Uterus (tissue), 4 donors: ENCODE data around the gene C2. TPM values are rescaled to one million over a fixed set of nuclear protein-coding genes. Genes with fewer than 3 reads are reported as not detected.

Experiments
- DNase-seq, 2 donors: peaks; one replicate each; pipeline ENCODE4 v3.0.0-alpha.2; 2019 to 2020
- H3K27ac ChIP-seq, 2 donors: fragments of 200-600 bp; sonication (generic); 1 replicate in 1 of 2; 2 replicates in 1 of 2; pipeline ENCODE4 v1.5.1; 2016 to 2018
- H3K27me3 ChIP-seq, 2 donors: fragments of 200-600 bp; sonication (generic); one replicate each; pipeline ENCODE4 v1.5.1; 2018 to 2019; ENCODE audit warnings: control low read depth in 1 of 2
- H3K36me3 ChIP-seq, 2 donors: fragments of 200-600 bp; sonication (generic); one replicate each; pipeline ENCODE4 v1.5.1; 2019; ENCODE audit warnings: control low read depth in 1 of 2
- H3K4me1 ChIP-seq, 2 donors: fragments of 200-600 bp; sonication (generic); one replicate each; pipeline ENCODE4 v1.5.1; 2018 to 2019; ENCODE audit warnings: control low read depth in 1 of 2
- H3K4me3 ChIP-seq, 2 donors: fragments of 200-600 bp; sonication (generic); 1 replicate in 1 of 2; 2 replicates in 1 of 2; pipeline ENCODE4 v1.5.1; 2018 to 2019; ENCODE audit warnings: mild to moderate bottlenecking in 1 of 2
- H3K9me3 ChIP-seq, 2 donors: fragments of 200-600 bp; sonication (generic); one replicate each; pipeline ENCODE4 v1.5.1; 2019; ENCODE audit warnings: control low read depth in 1 of 2
- POLR2A ChIP-seq, 2 donors: fragments of 450-650 bp; IDR thresholded peaks; one replicate each; pipeline ENCODE4 v1.6.1; 2016; ENCODE audit warnings: antibody characterized with exemption in 2 of 2, mild to moderate bottlenecking in 1 of 2, moderate library complexity in 1 of 2
- intact Hi-C: fragments of 100-400 bp; cut with DNase I; formaldehyde crosslinking; loops from one replicate; pipeline ENCODE4 v1.15.1; 2023; ENCODE audit warnings: low total_unique reads
- total RNA-seq, 4 donors: library from RNA; depleted of rRNA in 3 of 4; stranded (reverse); fragments of >200 nt in 3 of 4; gene quantifications; one replicate each; pipeline versions ENCODE4 v1.1.0 to v1.2.4, GENCODE V29; 2014 to 2023
- TF ChIP-seq, protein P1 (sequence below), 4 experiments: fragments of 200-600 bp in 2 of 4; fragments of 450-650 bp in 2 of 4; sonication (generic) in 2 of 4; IDR thresholded peaks; one replicate each; pipeline ENCODE4 v1.5.1; 2016 to 2019; ENCODE audit warnings: antibody characterized with exemption in 4 of 4, mild to moderate bottlenecking in 2 of 4, moderate library complexity in 1 of 4
- donor health status: DM: yes; HTN: yes; CAD: no.

The C2 gene
- total RNA-seq, 4 donors from 2014 or later: 4.1 to 24.8 (median 4.6) TPM

DNA sequence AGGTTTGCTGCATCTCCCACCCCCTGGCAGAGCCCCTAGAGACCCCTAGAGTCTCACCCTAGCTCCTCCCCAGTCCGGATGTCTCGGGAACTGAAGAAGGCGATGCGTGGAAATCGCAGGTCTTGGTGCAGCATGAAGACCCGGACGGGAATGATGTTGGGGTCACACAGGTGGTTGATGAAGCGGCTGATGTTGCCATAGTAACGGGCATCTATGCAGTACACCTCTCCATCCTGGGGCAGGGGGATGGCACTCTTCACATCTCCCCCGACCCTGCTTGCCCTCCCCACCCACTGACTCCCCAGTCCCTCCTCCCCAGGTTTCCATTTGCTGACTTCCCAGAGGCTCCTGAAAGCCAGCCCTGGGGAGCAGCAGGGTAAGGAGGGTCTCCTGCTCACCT, 46.9 kb upstream of the C2 start:
- no peak for DNase-seq
- Histone ChIP-seq H3K27me3 (no peaks in the 10 kb centered on the region), H3K9me3 (no peaks in the 10 kb centered on the region), H3K36me3 (no peaks in the 10 kb centered on the region), H3K27ac (no peak overlapping the region), H3K4me3 (no peak overlapping the region), H3K4me1 (no peaks in the 10 kb centered on the region)
- intact Hi-C loops: no loop called here
- TF ChIP-seq, protein P1, sequence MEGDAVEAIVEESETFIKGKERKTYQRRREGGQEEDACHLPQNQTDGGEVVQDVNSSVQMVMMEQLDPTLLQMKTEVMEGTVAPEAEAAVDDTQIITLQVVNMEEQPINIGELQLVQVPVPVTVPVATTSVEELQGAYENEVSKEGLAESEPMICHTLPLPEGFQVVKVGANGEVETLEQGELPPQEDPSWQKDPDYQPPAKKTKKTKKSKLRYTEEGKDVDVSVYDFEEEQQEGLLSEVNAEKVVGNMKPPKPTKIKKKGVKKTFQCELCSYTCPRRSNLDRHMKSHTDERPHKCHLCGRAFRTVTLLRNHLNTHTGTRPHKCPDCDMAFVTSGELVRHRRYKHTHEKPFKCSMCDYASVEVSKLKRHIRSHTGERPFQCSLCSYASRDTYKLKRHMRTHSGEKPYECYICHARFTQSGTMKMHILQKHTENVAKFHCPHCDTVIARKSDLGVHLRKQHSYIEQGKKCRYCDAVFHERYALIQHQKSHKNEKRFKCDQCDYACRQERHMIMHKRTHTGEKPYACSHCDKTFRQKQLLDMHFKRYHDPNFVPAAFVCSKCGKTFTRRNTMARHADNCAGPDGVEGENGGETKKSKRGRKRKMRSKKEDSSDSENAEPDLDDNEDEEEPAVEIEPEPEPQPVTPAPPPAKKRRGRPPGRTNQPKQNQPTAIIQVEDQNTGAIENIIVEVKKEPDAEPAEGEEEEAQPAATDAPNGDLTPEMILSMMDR (IDR thresholded peaks at IDR 0.05): no peak
- no peak for TF ChIP-seq POLR2A (IDR thresholded peaks at IDR 0.05)

DNA sequence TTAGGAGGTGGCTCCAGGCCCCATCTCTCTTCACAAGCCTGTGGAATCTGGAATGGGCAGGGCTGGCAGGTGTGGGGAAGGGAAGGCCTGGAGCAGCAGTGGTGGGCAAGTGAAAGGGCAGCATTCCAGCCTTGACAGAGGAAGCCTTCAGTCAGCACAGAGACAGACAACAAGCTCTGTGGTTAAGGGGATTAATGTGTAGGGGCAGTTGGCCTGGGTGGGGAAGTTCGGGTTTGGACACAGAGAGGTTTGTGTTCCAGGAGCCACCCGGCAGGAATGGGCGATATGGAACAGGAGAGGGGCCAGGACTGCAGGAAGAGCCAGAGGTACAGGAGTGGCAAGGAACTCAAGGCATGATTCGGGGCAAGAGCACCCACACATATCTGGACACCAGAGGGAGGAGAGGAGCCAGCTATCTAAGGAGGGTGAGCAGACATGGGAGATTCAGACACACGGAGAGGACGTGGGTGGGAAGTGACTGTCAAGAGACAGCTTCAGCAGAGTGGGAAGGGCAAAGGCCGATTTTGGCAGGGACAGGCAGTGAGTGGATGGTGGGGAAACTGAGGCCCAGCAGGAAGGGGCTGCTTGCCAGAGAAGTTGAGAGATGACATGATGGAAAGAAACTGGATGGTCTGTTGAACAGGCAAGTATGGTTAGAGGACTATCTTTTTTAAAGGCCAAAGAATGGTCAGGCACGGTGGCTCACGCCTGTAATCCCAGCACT, 46.2 kb upstream of the C2 start:
- H3K27ac ChIP-seq: no peak overlapping the region
- no peaks in the 10 kb centered on the region for H3K4me1 ChIP-seq
- DNase-seq: no peak
- H3K36me3 ChIP-seq: no peaks in the 10 kb centered on the region
- no peaks in the 10 kb centered on the region for H3K27me3 ChIP-seq
- H3K4me3 ChIP-seq: no peak overlapping the region
- no peaks in the 10 kb centered on the region for H3K9me3 ChIP-seq
- intact Hi-C loops: no loop called here
- TF ChIP-seq POLR2A (IDR thresholded peaks at IDR 0.05): no peak
- TF ChIP-seq, protein P1 (IDR thresholded peaks at IDR 0.05): no peak

DNA sequence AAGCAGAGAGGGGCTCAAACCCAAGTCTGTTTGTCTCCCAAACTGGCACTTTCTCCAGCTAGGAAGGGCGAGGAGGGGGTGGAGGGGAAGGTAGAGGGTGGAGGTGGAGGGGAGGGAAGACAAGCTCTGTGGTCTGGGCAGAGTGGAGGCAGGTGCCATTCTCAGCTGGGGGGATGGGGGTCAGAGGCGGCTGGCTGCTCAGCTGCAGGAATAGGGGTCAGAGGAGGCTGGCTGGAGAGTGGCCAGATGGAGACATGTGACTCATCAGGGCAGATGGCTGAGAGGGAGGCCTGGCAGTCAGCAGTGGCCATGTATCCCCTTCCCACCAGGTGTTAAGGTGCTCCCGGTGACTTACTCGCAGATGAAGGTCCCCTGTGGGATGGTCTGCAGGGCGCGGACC, 45.2 kb upstream of the C2 start:
- intact Hi-C loops: no loop called here
- H3K27ac ChIP-seq: no peak overlapping the region
- no peak overlapping the region for H3K4me3 ChIP-seq
- H3K27me3 ChIP-seq: no peaks in the 10 kb centered on the region
- no peaks in the 10 kb centered on the region for H3K4me1 ChIP-seq
- H3K9me3 ChIP-seq: no peaks in the 10 kb centered on the region
- TF ChIP-seq POLR2A (IDR thresholded peaks at IDR 0.05): no peak
- TF ChIP-seq, protein P1 (IDR thresholded peaks at IDR 0.05): no peak
- no peaks in the 10 kb centered on the region for H3K36me3 ChIP-seq
- DNase-seq: no peak

DNA sequence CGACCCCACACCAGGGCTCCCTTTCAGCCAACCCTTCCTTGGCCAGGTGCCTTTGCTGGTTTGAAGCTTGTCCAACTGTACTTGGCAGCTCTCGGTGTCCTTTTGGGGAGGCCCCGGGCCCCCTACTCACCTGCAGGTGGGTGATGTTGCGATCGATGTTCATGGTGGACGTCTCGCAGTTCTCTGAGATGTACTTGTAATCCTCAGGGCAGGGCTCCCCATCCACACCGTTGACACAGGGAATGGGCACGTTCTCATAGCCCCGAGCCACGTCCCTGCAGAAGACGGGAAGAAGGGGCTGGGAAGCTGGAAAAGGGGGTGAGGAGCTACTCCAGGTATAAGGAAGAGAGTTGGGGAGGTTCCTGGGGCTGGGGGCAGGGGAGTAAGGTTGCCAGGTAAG, 43.8 kb upstream of the C2 start:
- H3K27ac ChIP-seq: no peak overlapping the region
- no peak overlapping the region for H3K4me3 ChIP-seq
- DNase-seq: no peak
- intact Hi-C loops: no loop called here
- TF ChIP-seq, protein P1 (IDR thresholded peaks at IDR 0.05): no peak
- no peak for TF ChIP-seq POLR2A (IDR thresholded peaks at IDR 0.05)
- H3K36me3 ChIP-seq: no peaks in the 10 kb centered on the region
- no peaks in the 10 kb centered on the region for H3K9me3 ChIP-seq
- no peaks in the 10 kb centered on the region for H3K27me3 ChIP-seq
- H3K4me1 ChIP-seq: no peaks in the 10 kb centered on the region

DNA sequence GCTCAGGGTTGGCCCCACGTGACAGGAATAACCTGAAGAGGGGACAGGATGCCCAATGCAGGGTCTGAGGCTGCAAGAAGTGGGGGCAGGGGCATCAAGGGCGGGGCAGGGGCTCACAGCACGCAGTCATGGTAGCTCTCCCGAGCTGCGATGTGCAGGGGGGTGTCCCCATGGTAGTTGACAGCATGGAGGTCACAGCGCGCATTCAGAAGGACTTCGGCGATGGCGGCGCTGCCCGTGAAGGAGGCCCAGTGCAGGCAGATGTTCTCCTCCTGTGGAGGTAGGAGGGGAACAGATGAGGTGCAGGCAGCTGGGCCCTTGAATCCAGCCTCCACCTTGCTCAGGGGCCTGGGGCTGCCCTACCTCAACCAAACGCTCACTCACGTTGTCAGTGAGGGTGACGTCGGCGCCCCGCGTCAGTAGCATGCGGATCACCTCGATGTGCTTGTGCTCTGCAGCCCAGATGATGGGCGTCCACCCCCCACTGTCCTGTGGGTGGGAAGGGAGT, 42.9 kb upstream of the C2 start:
- TF ChIP-seq POLR2A (IDR thresholded peaks at IDR 0.05): no peak
- TF ChIP-seq, protein P1 (IDR thresholded peaks at IDR 0.05): no peak
- intact Hi-C loops: no loop called here
- no peaks in the 10 kb centered on the region for H3K36me3 ChIP-seq
- H3K4me1 ChIP-seq: no peaks in the 10 kb centered on the region
- no peaks in the 10 kb centered on the region for H3K27me3 ChIP-seq
- no peak overlapping the region for H3K4me3 ChIP-seq
- H3K9me3 ChIP-seq: no peaks in the 10 kb centered on the region
- DNase-seq: no peak
- H3K27ac ChIP-seq: no peak overlapping the region
